GM19372 (cell line): Measurements from ENCODE around the gene GOLGA6C.
"Not testable (repeated sequence)": the region's sequence is repeated elsewhere in the genome, so short reads cannot be mapped to it uniquely, and the experiment has no call there.

Experiments
- ATAC-seq: cut with Tn5 transposase; IDR thresholded peaks from one replicate; pipeline ENCODE4 v1.9.1; 2021; ENCODE audit warnings: mild to moderate bottlenecking, low read depth, moderate library complexity; ENCODE audit not compliant: unreplicated experiment

GOLGA6C gene

DNA sequence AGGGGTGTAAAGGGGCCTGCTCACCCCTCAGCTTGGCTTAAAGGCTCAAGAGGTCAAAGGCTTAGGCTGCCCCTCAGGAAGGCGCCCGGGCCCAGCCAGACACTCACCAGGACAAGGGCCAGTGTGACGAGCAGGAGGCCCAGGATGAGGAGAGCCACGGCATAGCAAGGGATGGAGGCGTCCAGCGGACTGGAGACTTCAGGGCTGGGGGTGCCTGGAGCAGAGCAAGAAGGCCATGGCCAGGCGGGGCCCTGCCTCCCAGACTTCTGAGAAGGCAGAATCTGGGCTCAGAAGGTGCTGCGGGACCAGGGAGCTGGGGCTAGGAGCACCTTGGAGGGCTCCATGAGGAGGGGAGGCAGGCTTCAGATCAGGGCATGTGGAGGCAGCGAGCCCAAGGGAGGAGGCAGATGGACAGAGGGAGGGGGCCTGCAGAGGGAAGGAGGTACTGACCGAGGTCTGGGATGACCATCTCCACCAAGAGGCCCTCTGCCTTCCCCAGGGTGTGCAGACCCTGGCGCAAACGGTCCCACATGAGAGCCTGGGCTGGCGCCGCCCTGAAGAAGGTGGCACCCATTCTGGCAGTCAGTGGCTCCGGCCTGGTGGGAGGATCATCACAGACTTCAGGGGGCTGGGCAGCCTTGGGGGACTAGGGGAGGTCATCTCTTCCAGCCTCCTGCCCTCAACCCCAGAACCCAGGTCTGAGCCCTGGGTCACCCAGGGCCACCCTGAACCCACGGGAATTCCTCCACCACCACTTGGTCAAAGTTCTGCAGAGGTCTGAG lies 32.0 kb upstream of the GOLGA6C start:
- no peak for ATAC-seq

DNA sequence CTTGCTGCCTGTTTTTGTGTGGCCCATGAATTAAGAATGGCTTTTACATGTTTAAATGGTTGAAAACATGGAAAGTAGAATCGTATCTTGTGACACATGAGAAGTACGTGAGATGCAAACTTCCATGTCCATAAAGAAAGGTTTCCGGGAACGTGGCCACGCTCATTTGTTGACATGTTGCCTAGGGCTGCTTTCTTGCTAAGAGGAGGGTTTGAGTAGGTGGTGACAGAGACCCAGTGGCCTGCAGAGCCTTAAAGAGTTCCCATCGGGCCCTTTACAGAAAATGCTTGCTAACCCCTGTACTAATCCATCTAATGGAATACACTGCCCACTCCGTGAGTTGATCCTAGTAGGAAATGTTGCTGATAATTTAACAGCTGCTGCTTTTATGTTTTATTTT lies 31.0 kb upstream of the GOLGA6C start:
- ATAC-seq: not testable (repeated sequence)

GRCh38 chr15:75227663-75228280 lies 30.4 kb upstream of the GOLGA6C start:
- ATAC-seq: no peak

DNA sequence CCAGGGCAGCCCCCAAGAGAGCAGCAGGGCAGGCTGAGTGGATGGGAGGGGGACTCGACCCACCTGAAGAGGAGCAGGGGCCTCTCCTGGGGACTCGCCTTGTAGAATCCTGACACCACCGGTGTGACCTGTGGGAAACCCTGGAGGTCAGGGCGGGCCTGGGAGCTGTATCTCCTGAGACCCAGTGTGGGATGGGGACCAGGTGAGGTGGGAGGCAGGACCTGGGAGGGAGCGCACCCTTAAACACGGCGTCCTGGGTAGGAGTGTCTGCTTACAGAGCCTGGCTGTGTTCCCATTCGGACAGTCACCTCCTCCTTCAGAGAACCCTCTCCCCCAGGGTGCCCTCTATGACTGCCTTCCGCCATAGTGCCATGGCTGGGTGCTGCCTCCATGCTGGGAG lies 29.3 kb upstream of the GOLGA6C start:
- ATAC-seq: no peak

GRCh38 chr15:75229191-75230015 lies 28.7 kb upstream of the GOLGA6C start:
- ATAC-seq: no peak

- ATAC-seq: no peak
Observed at GRCh38 chr15:75230016-75230343, 28.2 kb upstream of the GOLGA6C start.

DNA sequence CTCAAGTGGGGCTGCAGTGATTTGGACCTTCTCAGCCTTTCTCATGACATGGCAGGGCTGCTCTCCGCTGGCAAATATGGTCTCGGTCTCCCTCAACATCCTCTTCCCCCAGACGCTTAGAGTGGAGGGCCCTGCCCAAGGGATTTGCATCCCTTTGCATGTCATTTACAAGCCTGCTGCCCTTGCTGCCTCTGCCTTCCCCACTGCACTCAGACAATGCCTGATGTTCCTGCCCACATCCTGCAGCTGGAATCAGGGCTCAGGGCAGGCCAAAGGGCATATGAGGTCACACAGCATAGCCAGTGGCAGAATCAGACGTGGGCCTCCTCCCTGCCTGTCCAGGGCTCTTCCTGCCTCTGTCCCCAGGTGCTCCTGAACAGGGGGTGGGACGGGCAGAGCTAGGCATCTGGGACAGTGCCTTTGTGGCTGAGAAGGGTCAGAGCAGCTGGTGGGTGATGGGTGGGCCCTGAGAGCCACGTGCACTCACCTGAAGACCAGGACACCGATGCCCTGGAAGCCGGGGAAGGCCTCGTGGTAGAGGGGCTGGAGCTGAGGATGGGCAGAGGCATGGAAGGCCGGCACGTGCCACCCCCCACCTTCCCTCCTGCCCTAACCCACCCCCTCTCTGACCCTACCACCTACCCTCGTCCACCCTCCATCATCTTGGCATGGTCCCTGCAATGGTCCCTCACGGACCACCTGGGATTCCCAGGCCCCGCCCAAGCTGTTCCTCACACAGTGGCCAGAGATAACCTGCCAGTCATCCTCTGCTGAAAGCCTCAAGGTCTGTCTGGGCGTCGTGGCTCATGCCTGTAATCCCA lies 27.4 kb upstream of the GOLGA6C start:
- no peak for ATAC-seq

GRCh38 chr15:75231836-75232235 lies 26.3 kb upstream of the GOLGA6C start:
- no peak for ATAC-seq

DNA sequence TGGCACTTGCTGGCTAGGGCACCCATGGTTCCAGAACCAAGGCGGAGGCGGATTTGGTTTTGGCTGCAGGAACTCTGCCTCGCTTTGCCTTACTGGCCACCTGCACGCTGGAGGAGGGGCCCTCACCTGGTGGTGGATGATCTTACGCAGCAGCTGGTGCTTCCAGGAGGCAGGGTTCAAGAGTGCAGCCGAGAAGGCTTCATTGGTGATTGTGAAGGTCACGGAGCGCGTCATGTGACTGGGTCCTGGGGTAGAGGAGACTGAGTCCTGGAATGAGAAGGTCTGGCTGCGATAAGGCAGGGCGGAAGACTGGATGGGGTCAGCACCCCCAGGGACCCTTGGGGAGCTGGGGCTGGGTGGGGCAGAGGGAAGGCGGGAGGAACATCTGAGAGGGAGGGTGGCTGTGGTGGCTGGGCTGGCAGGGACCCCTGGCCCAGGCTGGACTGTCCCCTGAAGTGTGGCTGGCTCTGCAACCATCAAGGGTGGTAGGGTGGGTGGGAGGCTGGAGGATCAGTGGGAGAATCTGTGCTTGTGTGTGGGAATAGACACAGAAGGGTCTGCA lies 25.8 kb upstream of the GOLGA6C start:
- no peak for ATAC-seq

DNA sequence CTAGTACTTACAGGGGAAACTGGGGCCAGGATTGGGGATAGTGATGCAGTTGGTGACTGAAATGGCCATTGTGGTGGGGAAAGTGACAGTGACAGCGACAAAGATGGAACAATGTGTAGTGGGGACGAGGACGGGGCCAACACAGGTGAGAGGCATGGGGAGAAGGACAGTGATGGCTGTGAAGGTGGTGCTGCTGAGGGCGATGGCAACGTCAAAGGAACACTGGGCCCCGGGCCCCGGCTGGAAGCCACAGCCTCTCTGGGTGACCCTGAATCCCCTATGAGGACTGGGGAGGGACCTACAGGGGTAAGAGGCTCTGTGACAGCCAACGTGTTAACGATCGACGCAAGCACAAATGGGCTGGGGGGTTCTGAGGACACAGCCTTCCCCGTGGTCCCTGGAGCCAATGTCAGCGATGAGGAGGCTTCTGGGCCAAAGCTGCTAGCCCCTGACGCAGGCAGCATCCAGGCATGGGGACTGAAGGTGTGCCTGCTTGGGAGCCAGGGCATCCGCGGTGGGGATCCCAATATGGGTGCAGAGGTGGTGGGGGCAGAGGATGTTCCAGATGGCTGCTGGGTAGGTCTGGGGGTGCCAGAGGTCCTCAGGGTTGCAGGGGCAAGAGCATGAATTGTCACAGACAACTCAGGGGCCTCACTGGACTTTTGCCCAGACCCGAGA lies 25.2 kb upstream of the GOLGA6C start:
- ATAC-seq: no peak

- ATAC-seq: no peak
Observed at GRCh38 chr15:75233504-75234190, 24.5 kb upstream of the GOLGA6C start.

DNA sequence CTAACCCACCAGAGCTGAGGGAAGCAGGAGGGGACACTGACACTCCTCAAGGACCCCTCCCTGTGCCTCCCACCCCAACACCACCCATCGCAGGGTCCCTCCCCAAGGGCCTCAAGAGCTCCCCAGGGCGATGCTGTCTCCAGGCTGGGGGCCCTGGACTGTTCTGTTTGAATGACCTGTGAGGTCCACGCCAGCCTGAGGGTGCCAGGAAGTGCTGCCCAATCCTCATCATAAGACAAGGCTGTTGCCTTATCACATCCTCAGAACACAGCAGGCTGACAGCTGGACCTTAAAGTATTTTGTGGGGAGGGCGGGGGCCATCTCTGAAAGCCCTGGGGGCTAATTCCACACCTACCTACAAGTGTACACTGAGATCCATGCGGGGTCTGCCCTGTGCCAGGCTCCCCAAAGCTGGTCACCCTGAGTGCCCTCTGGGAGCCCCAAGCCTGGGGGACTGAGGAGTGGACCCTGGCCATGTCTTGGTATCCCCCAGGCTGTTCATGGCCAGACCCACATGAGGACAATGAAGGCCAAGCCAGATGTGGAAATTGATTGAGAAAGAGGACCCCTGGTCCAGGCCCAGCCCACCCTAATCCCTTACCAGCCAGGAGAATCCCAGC lies 23.8 kb upstream of the GOLGA6C start:
- no peak for ATAC-seq

DNA sequence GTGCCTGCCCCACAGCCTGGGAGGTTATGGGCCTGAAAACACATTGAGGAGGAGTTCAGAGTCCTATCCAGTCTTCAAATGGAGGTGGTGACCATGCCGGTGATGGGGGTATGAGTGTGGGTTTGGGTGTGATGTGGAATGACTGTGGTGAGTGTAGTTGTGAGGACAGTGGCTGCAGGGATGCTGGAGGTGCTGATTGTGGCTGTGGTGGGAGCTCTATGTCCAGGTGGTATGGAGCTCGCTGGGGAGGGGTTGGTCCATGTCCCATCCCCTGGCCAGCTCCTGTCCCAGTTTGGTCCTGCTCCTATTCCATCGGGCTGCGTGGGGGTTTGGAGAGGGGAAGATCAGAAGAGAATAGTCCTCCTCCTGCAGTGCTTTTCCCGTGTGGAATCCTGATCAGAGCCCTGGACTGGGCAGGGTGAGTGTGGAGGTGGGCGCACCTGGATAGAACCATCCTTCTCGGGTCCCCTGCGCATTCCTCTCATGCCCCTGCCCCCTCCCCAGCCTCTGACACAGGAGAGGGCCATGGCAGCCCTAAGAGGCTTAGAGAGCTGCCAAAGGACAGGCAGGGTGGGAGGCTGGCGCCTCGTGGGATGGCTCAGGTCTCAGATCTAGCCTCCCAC lies 23.0 kb upstream of the GOLGA6C start:
- ATAC-seq: no peak

GRCh38 chr15:75235760-75236729 lies 22.1 kb upstream of the GOLGA6C start:
- no peak for ATAC-seq

- no peak for ATAC-seq
Observed at GRCh38 chr15:75237316-75237982, 20.7 kb upstream of the GOLGA6C start.

DNA sequence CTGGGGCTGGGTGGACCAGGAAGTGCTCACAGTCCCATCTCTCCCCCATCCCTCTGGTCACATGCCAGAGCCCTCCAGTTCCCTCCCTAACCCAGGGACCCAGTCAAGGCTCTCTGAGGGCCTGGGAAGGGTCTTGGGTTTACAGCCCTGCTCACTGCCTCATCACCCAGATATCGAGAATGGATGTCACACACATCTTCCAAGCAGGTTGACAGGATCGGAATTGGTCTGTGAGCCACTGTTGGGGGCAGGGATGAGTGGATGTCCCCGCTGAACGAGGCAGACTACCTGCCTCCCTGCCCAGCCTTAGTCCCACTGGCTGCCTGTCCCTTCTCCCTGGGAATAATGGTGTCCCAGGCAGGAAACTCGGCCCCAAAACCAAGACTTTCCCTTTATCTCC lies 20.0 kb upstream of the GOLGA6C start:
- no peak for ATAC-seq

DNA sequence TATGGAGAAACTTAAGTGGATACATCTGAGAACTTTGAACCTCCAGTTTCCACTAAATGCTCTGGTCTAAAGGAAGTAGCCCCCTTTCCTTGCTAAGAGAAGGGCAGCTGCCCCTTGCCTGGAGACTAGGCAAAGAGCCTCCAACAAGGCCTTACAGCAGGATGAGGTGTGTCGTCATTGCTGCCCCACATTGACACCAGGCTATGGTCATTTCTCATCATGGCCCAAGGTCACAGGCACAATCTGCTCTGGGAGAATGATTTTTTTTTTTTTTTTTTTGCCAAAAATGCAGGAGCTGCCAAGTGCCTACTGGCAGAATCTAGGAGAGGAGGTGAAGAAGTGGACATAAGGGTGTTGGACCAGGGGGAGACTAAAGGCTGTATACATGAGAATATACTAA lies 12.4 kb upstream of the GOLGA6C start:
- not testable (repeated sequence) for ATAC-seq
